GM23338 (cell line): ENCODE data around the gene CSNK1G1. TPM values are rescaled to one million over a fixed set of nuclear protein-coding genes. Genes with fewer than 3 reads are reported as not detected.

Experiments used
- ATAC-seq: fragments of 200-7000 bp; cut with Tn5 transposase; 3 replicates; pipeline ENCODE4 v1.9.1; 2020
- DNase-seq: peaks from one replicate; pipeline ENCODE4 v3.0.0-alpha.2; 2015; ENCODE audit warnings: low spot score
- H2AFZ ChIP-seq: fragments of 200-600 bp; sonication (generic); 2 replicates; pipeline ENCODE4 v1.8.0; 2016; ENCODE audit warnings: antibody characterized with exemption, mild to moderate bottlenecking, moderate library complexity
- H3F3A ChIP-seq: fragments of 200-600 bp; sonication (generic); replicated peaks from 2 replicates; pipeline ENCODE4 v1.8.0; 2017; ENCODE audit warnings: antibody characterized with exemption, mixed run types, low read depth
- H3K27ac ChIP-seq: fragments of 200-600 bp; sonication (generic); 2 replicates; pipeline ENCODE4 v1.6.1; 2016; ENCODE audit warnings: low read depth
- H3K27me3 ChIP-seq: fragments of 200-600 bp; sonication (generic); 2 replicates; pipeline ENCODE4 v1.8.0; 2016; ENCODE audit warnings: mild to moderate bottlenecking, mixed run types, moderate library complexity; ENCODE audit not compliant: insufficient read depth
- H3K36me3 ChIP-seq: fragments of 200-600 bp; sonication (generic); 2 replicates; pipeline ENCODE4 v1.8.0; 2016; ENCODE audit warnings: mild to moderate bottlenecking; ENCODE audit not compliant: insufficient read depth
- H3K4me1 ChIP-seq: fragments of 200-600 bp; sonication (generic); 2 replicates; pipeline ENCODE4 v1.8.0; 2016; ENCODE audit warnings: mild to moderate bottlenecking, moderate library complexity; ENCODE audit not compliant: insufficient read depth
- H3K4me2 ChIP-seq: fragments of 200-600 bp; sonication (generic); 2 replicates; pipeline ENCODE4 v1.7.1; 2017; ENCODE audit warnings: mixed run types
- H3K4me3 ChIP-seq: fragments of 200-600 bp; sonication (generic); 2 replicates; pipeline ENCODE4 v1.6.1; 2016; ENCODE audit warnings: mixed run types
- H3K79me2 ChIP-seq: fragments of 200-600 bp; sonication (generic); replicated peaks from 2 replicates; pipeline ENCODE4 v1.8.0; 2017; ENCODE audit warnings: mild to moderate bottlenecking; ENCODE audit not compliant: insufficient read depth
- H3K9me2 ChIP-seq: fragments of 200-600 bp; sonication (generic); 2 replicates; pipeline ENCODE4 v1.8.0; 2017; ENCODE audit not compliant: insufficient read depth
- H4K20me1 ChIP-seq: fragments of 200-600 bp; sonication (generic); replicated peaks from 2 replicates; pipeline ENCODE4 v1.8.0; 2017; ENCODE audit warnings: mild to moderate bottlenecking; ENCODE audit not compliant: insufficient read depth
- H3K27ac Mint-ChIP-seq: 2 replicates; pipeline ENCODE4 v1.8.0; 2020; ENCODE audit warnings: inconsistent platforms, mild to moderate bottlenecking, moderate library complexity, mixed read lengths
- H3K27me3 Mint-ChIP-seq: 3 replicates; pipeline ENCODE4 v1.8.0; 2022; ENCODE audit warnings: low read depth, mild to moderate bottlenecking, moderate library complexity, mixed read lengths, inconsistent platforms; ENCODE audit not compliant: insufficient read depth, poor library complexity
- H3K36me3 Mint-ChIP-seq: 3 replicates; pipeline ENCODE4 v1.8.0; 2021; ENCODE audit warnings: low read depth, mild to moderate bottlenecking, inconsistent platforms, moderate library complexity, mixed read lengths
- H3K4me1 Mint-ChIP-seq: 3 replicates; pipeline ENCODE4 v1.8.0; 2020; ENCODE audit warnings: mild to moderate bottlenecking, inconsistent platforms, mixed read lengths
- H3K4me3 Mint-ChIP-seq: 3 replicates; pipeline ENCODE4 v1.8.0; 2021; ENCODE audit warnings: moderate library complexity, mild to moderate bottlenecking, inconsistent platforms, mixed read lengths
- H3K9me3 Mint-ChIP-seq: 3 replicates; pipeline ENCODE4 v1.8.0; 2020; ENCODE audit warnings: moderate library complexity, mild to moderate bottlenecking, inconsistent platforms, mixed read lengths
- CREB1 ChIP-seq: fragments of 250-450 bp; sonication (Bioruptor Pico); IDR thresholded peaks from 2 replicates; pipeline ENCODE4 v1.5.0; 2020; ENCODE audit warnings: low read depth, mild to moderate bottlenecking, moderate library complexity
- CTCF ChIP-seq, 2 experiments: fragments of 200-600 bp in 1 of 2; sonication (generic) in 1 of 2; conservative IDR thresholded peaks; 2 replicates each; pipeline versions ENCODE4 v1.5.1 to v1.6.1; 2016 to 2017; ENCODE audit warnings: antibody characterized with exemption in 2 of 2, low read depth in 2 of 2, mild to moderate bottlenecking in 2 of 2, moderate library complexity in 1 of 2
- ETS1 ChIP-seq: IDR thresholded peaks from 2 replicates; pipeline ENCODE4 v1.6.1; 2016; ENCODE audit warnings: antibody characterized with exemption
- EZH2 ChIP-seq: fragments of 200-600 bp; sonication (generic); IDR thresholded peaks from one replicate; pipeline ENCODE4 v1.8.0; 2017; ENCODE audit warnings: antibody characterized with exemption, mild to moderate bottlenecking, low read depth; ENCODE audit not compliant: unreplicated experiment
- EZH2phosphoT487 ChIP-seq: fragments of 200-600 bp; sonication (generic); IDR thresholded peaks from one replicate; pipeline ENCODE4 v1.8.1; 2018; ENCODE audit warnings: antibody characterized with exemption; ENCODE audit not compliant: unreplicated experiment
- JUNB ChIP-seq: IDR thresholded peaks from one replicate; pipeline ENCODE4 v1.6.1; 2016; ENCODE audit warnings: antibody characterized with exemption; ENCODE audit not compliant: unreplicated experiment
- NANOG ChIP-seq: IDR thresholded peaks from 2 replicates; pipeline ENCODE4 v1.6.1; 2016; ENCODE audit warnings: antibody characterized with exemption, borderline replicate concordance
- POLR2AphosphoS5 ChIP-seq: IDR thresholded peaks from 2 replicates; pipeline ENCODE4 v1.6.1; 2016; ENCODE audit warnings: antibody characterized with exemption, low read depth
- REST ChIP-seq: IDR thresholded peaks from one replicate; pipeline ENCODE4 v1.6.1; 2018; ENCODE audit warnings: antibody characterized with exemption; ENCODE audit not compliant: unreplicated experiment
- STAT1 ChIP-seq: IDR thresholded peaks from one replicate; pipeline ENCODE4 v1.6.1; 2016; ENCODE audit warnings: antibody characterized with exemption; ENCODE audit not compliant: unreplicated experiment
- ZNF114 ChIP-seq: fragments of 250-450 bp; sonication (Bioruptor Pico); IDR thresholded peaks from 2 replicates; pipeline ENCODE4 v1.5.0; 2020; ENCODE audit warnings: mild to moderate bottlenecking, moderate library complexity
- ZNF331 ChIP-seq: fragments of 250-450 bp; sonication (Bioruptor Pico); IDR thresholded peaks from 2 replicates; pipeline ENCODE4 v1.5.0; 2020; ENCODE audit warnings: low read depth, mild to moderate bottlenecking, moderate library complexity
- ZNF462 ChIP-seq: fragments of 250-450 bp; sonication (Bioruptor Pico); IDR thresholded peaks from 2 replicates; pipeline ENCODE4 v1.5.0; 2020; ENCODE audit warnings: mild to moderate bottlenecking, moderate library complexity
- polyA plus RNA-seq: library from polyadenylated mRNA; unstranded; fragments of >200 nt; fragmentation: Nextera tagmentation; extraction: Ambion mirVana; gene quantifications from 2 replicates; pipeline ENCODE4 v1.2.1, GENCODE V29; 2016
- total RNA-seq: library from RNA; depleted of rRNA; stranded (reverse); fragments of >200 nt; shearing (Covaris generic); gene quantifications from 2 replicates; pipeline ENCODE4 v1.2.3, GENCODE V29; 2014

Gene CSNK1G1
- total and polyA plus RNA-seq, 2 experiments from 2014 or later = 9.3 to 13.4 TPM

GRCh38 chr15:64213646-64214045 is 142.3 kb downstream of the CSNK1G1 start:
- DNase-seq (no peak), ATAC-seq (no peak)
- Histone ChIP-seq H3K36me3 (no peaks in the 10 kb centered on the region), H3K4me1 (no peaks in the 10 kb centered on the region), H3K4me2 (no peak overlapping the region), H3K4me3 (no peak overlapping the region), H4K20me1 (no peaks in the 10 kb centered on the region; the same call in 1 of the 2 replicates), H2AFZ (no peak overlapping the region), H3K9me2 (no peaks in the 10 kb centered on the region), H3F3A (no peaks in the 10 kb centered on the region), H3K27ac (no peak overlapping the region), H3K27me3 (no peaks in the 10 kb centered on the region), H3K79me2 (no peaks in the 10 kb centered on the region)
- no peaks in the 10 kb centered on the region for H3K9me3 Mint-ChIP-seq
- no peaks in the 10 kb centered on the region for H3K36me3 Mint-ChIP-seq
- no peak for TF ChIP-seq NANOG
- no peak for TF ChIP-seq STAT1
- no peak for TF ChIP-seq POLR2AphosphoS5
- TF ChIP-seq EZH2 = no peak
- TF ChIP-seq EZH2phosphoT487 = no peak
- TF ChIP-seq CREB1 (CRISPR knock-in tag) = no peak
- TF ChIP-seq ZNF114 (CRISPR knock-in tag) = no peak
- TF ChIP-seq ZNF462 (CRISPR knock-in tag) = no peak
- no peak for TF ChIP-seq ETS1
- no peak for TF ChIP-seq REST
- TF ChIP-seq JUNB = no peak
- no peak for TF ChIP-seq ZNF331
- TF ChIP-seq CTCF (conservative IDR thresholded peaks at IDR 0.05; ENCODE audit: low read depth in 2 of 2) = no peak
- H3K27ac Mint-ChIP-seq = no peak overlapping the region
- no peaks in the 10 kb centered on the region for H3K4me1 Mint-ChIP-seq
- H3K4me3 Mint-ChIP-seq = no peak overlapping the region
- no peaks in the 10 kb centered on the region for H3K27me3 Mint-ChIP-seq
